ENCODE data around the gene CACNA1C.

- TF ChIP-seq GATA2 (IDR thresholded peaks at IDR 0.05; ENCODE audit: low read depth, low read length) (no peak), GATA3 (IDR thresholded peaks at IDR 0.05; ENCODE audit: low read depth, low read length) (no peak)
These were observed 281.9 kb downstream of the CACNA1C start for GRCh38 chr12:2334689-2335088.
